IMR-90 (cell line): Measurements from ENCODE around the gene PANK2. TPM values are rescaled to one million over a fixed set of nuclear protein-coding genes. Genes with fewer than 3 reads are reported as not detected.

ENCODE experiments used
- ATAC-seq: fragments of 200-7000 bp; cut with Tn5 transposase; 2 replicates; pipeline ENCODE4 v1.9.1; 2020; ENCODE audit warnings: low read depth, mild to moderate bottlenecking, moderate library complexity
- BruUV-seq: library from RNA; stranded (reverse); fragments of 400-500 nt; replicated peaks from 2 replicates; lab custom pipeline; 2021; lab: Mats Ljungman, UMichigan
- CTCF ChIA-PET: fragments of 300-600 bp; formaldehyde crosslinking; extraction: SDS; loops from one replicate; lab custom pipeline; 2021; ENCODE audit warnings: antibody characterized with exemption; lab: Yijun Ruan, JAX
- POLR2A ChIA-PET: fragments of 300-600 bp; sonication (Branson Sonifier 250); formaldehyde crosslinking; loops from one replicate; lab custom pipeline; 2022; ENCODE audit warnings: antibody characterized with exemption; ENCODE audit not compliant: unreplicated experiment; lab: Charles Lee
- DNase-seq: peaks from one replicate; pipeline ENCODE4 v3.0.0; 2013
- H2AFZ ChIP-seq: replicated peaks from 2 replicates; pipeline ENCODE3; 2013; ENCODE audit warnings: low read length, mild to moderate bottlenecking; ENCODE audit not compliant: poor library complexity
- H2AK5ac ChIP-seq: 2 replicates; pipeline ENCODE4 v1.6.1; 2013; ENCODE audit warnings: low read depth, low read length, inconsistent platforms
- H2AK9ac ChIP-seq: replicated peaks from 2 replicates; pipeline ENCODE3; 2013; ENCODE audit warnings: mild to moderate bottlenecking, low read depth, low read length, moderate library complexity; ENCODE audit not compliant: poor library complexity
- H2BK120ac ChIP-seq: 2 replicates; pipeline ENCODE4 v1.6.1; 2013; ENCODE audit warnings: low read depth, low read length, inconsistent platforms
- H2BK15ac ChIP-seq: 3 replicates; pipeline ENCODE4 v1.6.1; 2013; ENCODE audit warnings: low read depth, low read length, inconsistent platforms
- H2BK20ac ChIP-seq: 2 replicates; pipeline ENCODE4 v1.6.1; 2013; ENCODE audit warnings: low read depth, mild to moderate bottlenecking, inconsistent platforms, low read length, moderate library complexity
- H2BK5ac ChIP-seq: 2 replicates; pipeline ENCODE4 v1.6.1; 2013; ENCODE audit warnings: mild to moderate bottlenecking, low read depth, low read length, inconsistent platforms; ENCODE audit not compliant: poor library complexity, severe bottlenecking
- H3K14ac ChIP-seq: replicated peaks from 2 replicates; pipeline ENCODE4 v1.6.1; 2013; ENCODE audit warnings: low read depth, low read length, inconsistent platforms
- H3K18ac ChIP-seq: 2 replicates; pipeline ENCODE4 v1.6.1; 2013; ENCODE audit warnings: low read depth, low read length, control low read depth
- H3K23ac ChIP-seq: 2 replicates; pipeline ENCODE4 v1.6.1; 2013; ENCODE audit warnings: low read depth, low read length, inconsistent platforms
- H3K27ac ChIP-seq: 2 replicates; pipeline ENCODE4 v1.5.1; 2013; ENCODE audit warnings: mild to moderate bottlenecking, control low read depth, low read length; ENCODE audit not compliant: insufficient read depth
- H3K27me3 ChIP-seq: 2 replicates; pipeline ENCODE4 v1.6.1; 2013; ENCODE audit warnings: low read length; ENCODE audit not compliant: control insufficient read depth, insufficient read depth
- H3K36me3 ChIP-seq: 2 replicates; pipeline ENCODE4 v1.6.1; 2013; ENCODE audit warnings: low read length, mixed read lengths; ENCODE audit not compliant: control insufficient read depth, insufficient read depth
- H3K4ac ChIP-seq: 2 replicates; pipeline ENCODE4 v1.6.1; 2013; ENCODE audit warnings: low read depth, low read length, inconsistent platforms
- H3K4me1 ChIP-seq: 2 replicates; pipeline ENCODE4 v1.6.1; 2013; ENCODE audit warnings: low read length, mixed read lengths; ENCODE audit not compliant: control insufficient read depth, insufficient read depth
- H3K4me2 ChIP-seq: 2 replicates; pipeline ENCODE4 v1.6.1; 2013; ENCODE audit warnings: low read depth, mild to moderate bottlenecking, control low read depth, low read length, moderate library complexity
- H3K4me3 ChIP-seq: 2 replicates; pipeline ENCODE4 v1.5.1; 2013; ENCODE audit warnings: low read depth, mild to moderate bottlenecking, control low read depth, low read length, moderate library complexity; ENCODE audit not compliant: insufficient read depth
- H3K56ac ChIP-seq: 2 replicates; pipeline ENCODE4 v1.6.1; 2013; ENCODE audit warnings: low read length, inconsistent platforms; ENCODE audit not compliant: insufficient read depth; ENCODE audit errors: extremely low read depth
- H3K79me1 ChIP-seq, 2 experiments: 2 replicates each; pipeline ENCODE4 v1.6.1; 2013; ENCODE audit warnings: low read length in 2 of 2, inconsistent platforms in 1 of 2, low read depth in 1 of 2
- H3K9ac ChIP-seq: 2 replicates; pipeline ENCODE4 v1.6.1; 2013; ENCODE audit warnings: low read depth, low read length, control low read depth
- H3K9me1 ChIP-seq: 2 replicates; pipeline ENCODE4 v1.6.1; 2013; ENCODE audit warnings: low read length, inconsistent platforms; ENCODE audit not compliant: insufficient read depth
- H3K9me3 ChIP-seq: 2 replicates; pipeline ENCODE4 v1.6.1; 2013; ENCODE audit warnings: low read length; ENCODE audit not compliant: control insufficient read depth, insufficient read depth
- H4K20me1 ChIP-seq: 2 replicates; pipeline ENCODE4 v1.6.1; 2013; ENCODE audit warnings: low read length, inconsistent platforms; ENCODE audit not compliant: insufficient read depth
- H4K5ac ChIP-seq: 2 replicates; pipeline ENCODE4 v1.6.1; 2013; ENCODE audit warnings: mild to moderate bottlenecking, low read depth, low read length, control low read depth
- H4K8ac ChIP-seq, 2 experiments: 2 replicates each; pipeline ENCODE4 v1.6.1; 2013; ENCODE audit warnings: low read depth in 2 of 2, low read length in 2 of 2, control low read depth in 1 of 2, inconsistent platforms in 1 of 2
- H4K91ac ChIP-seq: 2 replicates; pipeline ENCODE4 v1.6.1; 2013; ENCODE audit warnings: low read depth, low read length, inconsistent platforms; ENCODE audit not compliant: insufficient read depth
- CEBPB ChIP-seq: IDR thresholded peaks from 2 replicates; pipeline ENCODE4 v1.6.1; 2012; ENCODE audit warnings: low read depth, low read length, improper control_type of control experiment
- CHD1 ChIP-seq: IDR thresholded peaks from 2 replicates; pipeline ENCODE4 v1.6.1; 2012; ENCODE audit warnings: low read depth, low read length, improper control_type of control experiment
- FOS ChIP-seq: fragments of 150-350 bp; IDR thresholded peaks from 2 replicates; pipeline ENCODE4 v1.6.1; 2016; ENCODE audit warnings: low read depth, low read length
- MAZ ChIP-seq: IDR thresholded peaks from 2 replicates; pipeline ENCODE4 v1.6.1; 2012; ENCODE audit warnings: low read depth, mild to moderate bottlenecking, low read length, improper control_type of control experiment, moderate library complexity, borderline replicate concordance
- RAD21 ChIP-seq: IDR thresholded peaks from 2 replicates; pipeline ENCODE4 v1.6.1; 2012; ENCODE audit warnings: low read length, improper control_type of control experiment
- RFX5 ChIP-seq: IDR thresholded peaks from 2 replicates; pipeline ENCODE4 v1.8.0; 2012; ENCODE audit warnings: low read depth, mild to moderate bottlenecking, low read length, moderate library complexity
- SMC3 ChIP-seq: fragments of 150-350 bp; IDR thresholded peaks from 2 replicates; pipeline ENCODE4 v1.6.1; 2016; ENCODE audit warnings: low read depth, mild to moderate bottlenecking, antibody characterized with exemption, low read length, moderate library complexity
- USF2 ChIP-seq: fragments of 150-350 bp; IDR thresholded peaks from 2 replicates; pipeline ENCODE4 v1.6.1; 2017; ENCODE audit warnings: mild to moderate bottlenecking, antibody characterized with exemption, low read length, low read depth
- WGBS, 2 experiments: methylation state at CpG; one replicate each; pipeline versions ENCODE4 v1.1.5 to v1.1.7; 2013; ENCODE audit warnings: missing lambda C conversion rate in 2 of 2; ENCODE audit not compliant: insufficient read length in 1 of 2; ENCODE audit errors: extremely low coverage in 2 of 2; 5-methylcytosine and 5-hydroxymethylcytosine counted together
- dilution Hi-C: fragments of 300-500 bp; cut with HindIII; formaldehyde crosslinking; loops from one replicate; pipeline ENCODE4 v1.14.3; 2018; ENCODE audit warnings: low sequenced_read_pairs; ENCODE audit not compliant: unreplicated experiment
- in situ Hi-C: fragments of 300-500 bp; cut with MboI; formaldehyde crosslinking; loops from 3 replicates; pipeline ENCODE4 v1.14.3; 2019; ENCODE audit warnings: low sequenced_read_pairs, inconsistent platforms, mixed read lengths
- intact Hi-C: fragments of 100-400 bp; cut with micrococcal nuclease; formaldehyde crosslinking; loops from 2 replicates; pipeline ENCODE4 v1.10.0; 2022
- polyA plus RNA-seq, 3 experiments: library from polyadenylated mRNA; depleted of rRNA; stranded (reverse); fragments of >200 nt; gene quantifications; 2 replicates each; pipeline ENCODE4 v1.2.3, GENCODE V29; 2012; ENCODE audit warnings: low replicate concordance in 1 of 3
- total RNA-seq: library from RNA; depleted of rRNA; stranded (reverse); fragments of >200 nt; gene quantifications from 2 replicates; pipeline ENCODE4 v1.2.3, GENCODE V29; 2012
- TF ChIP-seq, protein P1 (sequence below): conservative IDR thresholded peaks from 2 replicates; pipeline ENCODE4 v1.5.1; 2012; ENCODE audit warnings: mild to moderate bottlenecking, low read depth, low read length, improper control_type of control experiment

PANK2 gene
- total and polyA plus RNA-seq, 2 of the 4 experiments (the other 2 are of a cell fraction) = 17.7 to 28.1 TPM

DNA sequence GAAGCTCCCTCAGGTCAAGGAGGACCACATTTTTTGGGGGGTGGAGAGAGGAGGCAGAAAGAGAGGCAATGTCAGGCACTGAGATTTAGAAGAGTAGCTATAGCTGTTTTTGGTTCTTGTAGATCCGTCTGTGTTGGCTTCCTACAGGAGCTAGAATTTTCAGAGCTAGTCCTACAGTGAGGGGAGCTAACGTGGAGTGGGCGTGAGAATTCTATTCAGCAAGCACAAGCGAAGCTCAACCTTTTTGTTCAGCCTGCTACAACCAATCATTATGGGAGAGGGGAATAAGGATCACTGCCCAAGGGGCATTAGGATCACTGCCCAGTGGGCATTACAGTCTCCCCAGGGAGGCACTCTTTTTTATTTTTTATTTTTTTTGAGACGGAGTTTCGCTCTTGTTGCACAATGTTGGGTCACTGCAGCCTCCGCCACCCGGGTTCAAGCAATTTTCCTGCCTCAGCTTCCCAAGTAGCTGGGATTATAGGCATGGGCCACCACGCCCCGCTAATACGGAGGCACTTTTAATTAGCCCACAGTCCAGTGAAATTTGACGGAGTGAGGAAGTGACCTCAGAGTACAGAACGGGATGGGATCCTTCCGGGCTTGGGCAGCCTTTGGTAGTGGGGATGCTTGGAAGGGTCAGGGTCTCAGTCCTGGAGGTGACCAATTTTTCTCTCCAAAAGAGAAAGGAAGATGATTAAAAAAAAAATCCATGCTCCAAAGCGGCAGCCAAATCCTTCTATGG is 1.1 kb upstream of the PANK2 start:
- peaks cover 6% of the 10 kb centered on the region for H3K9me1 ChIP-seq
- H3K9ac ChIP-seq = peak overlapping the region; percentile 88
- peak overlapping the region; percentile 93 for H2AFZ ChIP-seq
- peak overlapping the region; percentile 97 for H4K91ac ChIP-seq
- H3K4me2 ChIP-seq = peak overlapping the region; percentile 60
- peak overlapping the region; percentile 53 for H4K5ac ChIP-seq
- DNase-seq (no peak), ATAC-seq (peak; percentile 5)
- H3K4me3 ChIP-seq = peak overlapping the region; percentile 76
- in situ Hi-C loops = no loop called here
- H3K4me1 ChIP-seq = peaks cover 6% of the 10 kb centered on the region; the same call in 1 of the 2 replicates
- peak overlapping the region; percentile 97 for H3K14ac ChIP-seq
- peak overlapping the region; percentile 82 for H3K23ac ChIP-seq
- H2BK15ac ChIP-seq = peak overlapping the region; percentile 18; the same call in 2 of the 3 replicates
- intact Hi-C loops = loop anchor here (2.0 to 5.0 kb wide), 3 partner anchors 125 to 197 kb away; no protein-coding TSS in a partner anchor
- H2BK20ac ChIP-seq = peak overlapping the region; percentile 44; the same call in 1 of the 2 replicates
- H3K27ac ChIP-seq = peak overlapping the region; percentile 97
- CTCF ChIA-PET = interaction anchor here (0.6 to 2.2 kb wide), 8 partner anchors 10 to 284 kb away, joined by 3 to 6 read pairs (median 4); no protein-coding TSS in a partner anchor
- H3K18ac ChIP-seq = no peak overlapping the region
- peak overlapping the region; percentile 98 for H2AK9ac ChIP-seq
- peaks cover 6% of the 10 kb centered on the region for H3K36me3 ChIP-seq
- dilution Hi-C loops = no loop called here
- TSS peak; percentile 42 for BruUV-seq
- TF ChIP-seq CEBPB = peak; percentile 32
- no peak for TF ChIP-seq USF2
- TF ChIP-seq MAZ = no peak
- no peak for TF ChIP-seq RFX5
- TF ChIP-seq SMC3 = no peak
- no peak for TF ChIP-seq CHD1
- TF ChIP-seq, protein P1, sequence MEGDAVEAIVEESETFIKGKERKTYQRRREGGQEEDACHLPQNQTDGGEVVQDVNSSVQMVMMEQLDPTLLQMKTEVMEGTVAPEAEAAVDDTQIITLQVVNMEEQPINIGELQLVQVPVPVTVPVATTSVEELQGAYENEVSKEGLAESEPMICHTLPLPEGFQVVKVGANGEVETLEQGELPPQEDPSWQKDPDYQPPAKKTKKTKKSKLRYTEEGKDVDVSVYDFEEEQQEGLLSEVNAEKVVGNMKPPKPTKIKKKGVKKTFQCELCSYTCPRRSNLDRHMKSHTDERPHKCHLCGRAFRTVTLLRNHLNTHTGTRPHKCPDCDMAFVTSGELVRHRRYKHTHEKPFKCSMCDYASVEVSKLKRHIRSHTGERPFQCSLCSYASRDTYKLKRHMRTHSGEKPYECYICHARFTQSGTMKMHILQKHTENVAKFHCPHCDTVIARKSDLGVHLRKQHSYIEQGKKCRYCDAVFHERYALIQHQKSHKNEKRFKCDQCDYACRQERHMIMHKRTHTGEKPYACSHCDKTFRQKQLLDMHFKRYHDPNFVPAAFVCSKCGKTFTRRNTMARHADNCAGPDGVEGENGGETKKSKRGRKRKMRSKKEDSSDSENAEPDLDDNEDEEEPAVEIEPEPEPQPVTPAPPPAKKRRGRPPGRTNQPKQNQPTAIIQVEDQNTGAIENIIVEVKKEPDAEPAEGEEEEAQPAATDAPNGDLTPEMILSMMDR = no peak
- TF ChIP-seq FOS = no peak
- TF ChIP-seq RAD21 = no peak
- H2AK5ac ChIP-seq = peak overlapping the region; percentile 79
- H4K20me1 ChIP-seq = peaks cover 35% of the 10 kb centered on the region
- peak overlapping the region; percentile 96 for H2BK5ac ChIP-seq
- H3K27me3 ChIP-seq = no peaks in the 10 kb centered on the region
- H2BK120ac ChIP-seq = peak overlapping the region; percentile 42
- H3K79me1 ChIP-seq = peaks cover 21 to 46% of the 10 kb centered on the region in 2 experiments; a peak in 3 of 4 replicates
- H3K9me3 ChIP-seq = no peaks in the 10 kb centered on the region
- H3K56ac ChIP-seq = peak overlapping the region; percentile 52
- peak overlapping the region; percentile 73 to 94; a peak in 2 of 4 replicates for H4K8ac ChIP-seq
- POLR2A ChIA-PET = interaction anchor here (0.6 kb wide), 1 partner anchor 187 kb away, joined by 3 read pairs; no protein-coding TSS in a partner anchor
- peak overlapping the region; percentile 95 for H3K4ac ChIP-seq
- WGBS, 2 experiments = 0% methylated on average over 1 of the region's 15 CpGs; no CpG with 5 or more reads in 1 of the 2 experiments
